Inferior parietal cortex (tissue), 1 donor: ENCODE data around the gene ACE.

Source experiments
- DNase-seq: peaks from one replicate; pipeline ENCODE4 v3.0.0-alpha.2; 2016; ENCODE audit errors: extremely low spot score

ACE gene

DNA sequence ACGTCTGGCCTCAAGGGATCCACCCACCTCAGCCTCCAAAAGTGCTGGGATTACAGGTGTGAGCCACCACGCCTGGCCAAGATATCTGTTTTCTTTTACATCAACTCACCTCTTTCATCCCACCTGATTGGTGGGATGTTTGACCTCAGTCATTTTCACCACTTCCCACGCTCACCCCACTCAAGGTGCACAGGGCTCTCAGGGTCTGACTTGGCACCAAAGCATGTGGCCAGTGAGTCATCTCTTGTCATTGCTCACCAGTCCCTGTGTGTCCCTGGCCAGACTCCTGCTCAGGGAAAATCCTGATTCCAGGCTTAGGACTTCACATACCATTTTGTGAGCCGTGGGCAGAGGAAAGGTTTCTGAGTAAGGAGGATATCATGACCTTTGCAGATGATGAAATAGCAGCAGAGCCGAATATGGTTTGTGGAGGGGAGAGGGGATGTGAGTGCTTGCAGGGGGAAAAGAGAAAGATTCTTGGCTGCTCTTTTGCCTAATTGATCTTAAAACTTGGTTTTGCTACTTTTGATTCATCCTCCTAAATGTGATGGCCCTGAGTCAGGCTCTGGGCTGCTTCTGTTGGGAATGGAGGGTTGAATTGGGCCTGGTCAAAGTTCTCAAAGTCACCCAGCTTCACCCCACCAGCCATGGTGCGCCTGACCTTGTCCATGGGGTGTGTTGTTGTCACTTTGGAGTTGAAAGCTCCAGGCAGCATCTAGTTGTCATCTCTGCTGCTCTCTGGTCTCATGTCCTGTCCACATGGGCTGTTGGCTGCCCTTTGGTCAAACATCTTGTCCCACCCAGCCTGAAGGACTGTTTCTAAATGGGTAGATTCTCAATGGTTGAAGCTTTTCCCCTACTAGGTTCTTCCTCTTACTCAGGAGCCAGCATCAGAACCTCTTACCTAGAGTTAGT lies 40.3 kb downstream of the ACE start:
- DNase-seq = no peak

- DNase-seq = no peak
Measured at GRCh38 chr17:63517825-63518534, 41.1 kb downstream of the ACE start.

DNA sequence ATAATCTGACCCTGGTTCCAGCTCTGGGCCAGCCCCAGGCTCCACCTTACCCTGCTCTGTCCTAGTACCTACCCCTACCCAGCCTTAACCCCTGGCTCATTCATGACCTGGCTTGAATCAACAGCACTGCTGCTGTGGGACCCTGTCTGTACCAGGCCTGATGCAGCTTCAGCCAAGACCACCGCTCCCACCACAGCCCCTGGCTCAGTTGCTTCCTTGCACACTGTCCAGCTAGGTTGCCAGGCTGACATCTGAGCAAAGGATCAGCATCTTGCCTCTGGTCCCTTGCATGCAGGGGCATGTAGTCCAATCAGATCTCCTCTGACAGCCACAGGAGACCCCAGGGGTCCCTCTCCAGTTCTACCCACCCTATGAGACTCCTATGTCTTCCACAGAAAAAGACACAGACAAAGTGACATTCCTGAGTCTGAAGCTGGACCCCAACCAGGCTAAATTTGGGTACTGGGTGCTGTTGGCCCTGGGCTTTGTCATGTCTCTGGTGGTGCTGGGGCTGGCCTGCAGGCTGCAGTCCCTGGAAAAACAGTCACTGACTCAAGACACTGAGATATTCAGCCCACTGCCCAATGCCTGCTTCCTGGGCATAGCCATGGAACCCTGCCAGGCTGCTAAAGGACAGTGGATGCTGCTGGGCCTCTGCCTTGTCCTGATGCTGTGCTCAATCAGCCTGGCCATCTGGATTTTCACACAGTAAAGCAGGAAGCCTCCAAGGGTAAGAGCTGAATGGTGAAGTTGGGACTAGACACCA lies 42.4 kb downstream of the ACE start:
- DNase-seq = no peak

DNA sequence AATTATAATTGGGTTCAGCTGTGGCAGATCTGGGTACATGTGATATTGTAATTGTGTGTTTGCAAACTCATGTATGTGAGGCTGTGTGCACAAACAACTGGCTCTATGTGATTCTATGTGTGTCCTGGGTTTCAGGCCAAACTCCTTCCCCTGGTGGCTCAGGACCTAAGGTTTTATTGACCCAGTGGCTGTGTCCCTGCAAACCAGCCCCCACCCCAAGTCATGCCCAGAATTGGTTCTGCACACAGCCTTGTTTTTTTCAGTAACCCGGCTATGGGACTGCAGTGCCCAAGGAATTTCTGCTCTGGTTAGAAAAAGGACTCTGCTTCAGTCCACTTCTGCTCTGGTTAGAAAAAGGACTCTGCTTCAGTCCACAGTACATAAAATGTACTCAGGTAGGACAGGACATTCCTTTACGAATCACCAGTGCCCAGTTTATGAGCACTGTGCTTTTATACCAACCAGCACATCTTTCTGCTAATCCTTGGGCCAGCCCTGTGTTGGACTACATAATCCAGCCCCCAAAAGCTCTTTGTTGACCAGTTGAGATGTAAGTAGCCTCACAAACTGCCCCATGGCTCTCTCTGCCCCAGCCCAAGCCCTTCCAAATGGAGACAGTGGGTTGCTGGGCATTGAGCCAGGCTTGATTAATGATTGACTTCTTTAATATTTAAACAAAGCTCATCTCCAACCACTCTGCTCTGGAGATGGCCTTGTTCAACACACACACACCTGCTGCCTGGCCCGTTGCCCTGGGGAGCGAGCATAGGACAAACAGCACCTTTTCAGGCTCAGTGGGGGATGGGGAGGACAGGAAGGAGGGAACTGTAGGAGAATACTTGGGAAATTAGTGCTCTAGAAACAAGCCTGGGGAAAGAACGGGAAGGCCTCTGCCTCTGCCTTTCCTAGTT lies 43.4 kb downstream of the ACE start:
- no peak for DNase-seq

DNA sequence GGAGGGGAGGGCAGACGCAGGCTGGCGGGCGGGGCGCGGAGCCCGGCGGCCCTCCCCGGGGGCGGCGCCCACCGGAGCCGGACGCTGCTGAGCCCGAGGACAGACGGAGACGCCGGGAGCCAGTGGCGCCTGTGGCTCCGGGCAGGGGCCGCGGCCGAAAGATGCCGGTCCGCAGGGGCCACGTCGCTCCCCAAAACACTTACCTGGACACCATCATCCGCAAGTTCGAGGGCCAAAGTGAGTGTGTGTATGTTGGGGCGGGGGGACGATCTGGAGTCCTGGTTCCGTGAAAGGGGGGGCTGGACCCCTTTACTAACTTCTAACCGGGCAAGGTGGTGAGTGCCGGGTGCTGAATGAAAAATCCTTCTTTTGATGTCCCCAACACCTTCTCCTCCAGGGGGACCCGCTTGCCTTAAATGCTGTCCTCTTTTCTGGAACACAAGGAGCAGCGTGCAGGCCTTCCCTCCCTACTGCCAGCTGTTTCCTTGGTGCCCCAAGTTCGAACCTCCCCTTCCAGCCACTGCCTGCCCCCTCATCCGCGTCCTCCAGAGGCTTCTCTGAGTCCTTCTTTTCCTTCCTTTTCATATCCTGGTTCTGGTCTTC lies 46.5 kb downstream of the ACE start, which contains the start of gene KCNH6:
Gene KCNH6, plus strand, starts transcription at position 106 of the 603 bp plus-strand sequence. Its CDS starts 56 bp downstream, at position 162.
- no peak for DNase-seq

DNA sequence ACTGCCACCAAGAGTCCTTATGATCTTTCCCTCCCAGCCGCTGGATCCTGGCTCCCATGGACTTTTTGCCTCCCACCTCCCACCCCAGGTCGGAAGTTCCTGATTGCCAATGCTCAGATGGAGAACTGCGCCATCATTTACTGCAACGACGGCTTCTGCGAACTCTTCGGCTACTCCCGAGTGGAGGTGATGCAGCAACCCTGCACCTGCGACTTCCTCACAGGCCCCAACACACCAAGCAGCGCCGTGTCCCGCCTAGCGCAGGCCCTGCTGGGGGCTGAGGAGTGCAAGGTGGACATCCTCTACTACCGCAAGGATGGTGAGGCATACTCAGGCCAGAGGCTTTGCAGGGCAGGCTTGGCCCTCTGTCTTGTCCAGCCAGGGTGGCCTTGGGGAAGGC lies 47.2 kb downstream of the ACE start:
- no peak for DNase-seq

DNA sequence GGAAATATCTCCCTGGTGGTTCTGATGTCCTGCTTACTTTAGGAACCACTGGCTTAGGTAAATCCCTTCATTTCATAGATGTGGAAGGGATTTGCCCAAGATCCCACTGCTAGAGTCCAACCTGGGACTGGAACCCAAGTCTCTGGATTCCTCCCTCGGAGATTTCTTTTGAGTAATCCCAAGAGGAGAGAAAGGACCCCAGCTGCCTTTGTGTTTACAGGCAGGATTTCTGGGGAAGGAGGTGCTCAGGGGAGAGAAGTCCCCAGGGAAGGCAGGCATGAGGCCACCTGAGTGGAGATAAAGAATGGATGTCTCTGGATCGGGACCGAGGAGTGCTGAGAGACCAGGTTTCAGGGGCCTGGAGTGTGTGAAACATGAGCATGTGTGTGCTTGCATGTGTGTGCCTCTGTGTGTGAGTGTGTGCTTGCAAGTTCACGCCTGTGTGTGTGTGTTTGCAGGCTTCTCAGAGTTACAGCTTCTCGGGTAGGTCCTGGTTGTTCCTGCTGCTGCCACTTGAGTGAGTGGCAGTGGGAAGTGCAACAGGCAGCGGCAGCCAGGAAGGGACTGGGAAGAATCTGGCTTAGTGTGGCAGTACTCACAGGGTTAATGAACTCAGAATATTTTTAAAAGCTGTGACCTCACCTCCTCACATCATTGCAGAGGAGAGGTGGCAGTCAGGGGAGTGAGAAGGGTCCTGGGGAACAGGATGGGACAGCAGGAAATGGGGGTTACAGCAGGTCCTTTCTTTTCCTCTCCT lies 48.5 kb downstream of the ACE start:
- DNase-seq = no peak

DNA sequence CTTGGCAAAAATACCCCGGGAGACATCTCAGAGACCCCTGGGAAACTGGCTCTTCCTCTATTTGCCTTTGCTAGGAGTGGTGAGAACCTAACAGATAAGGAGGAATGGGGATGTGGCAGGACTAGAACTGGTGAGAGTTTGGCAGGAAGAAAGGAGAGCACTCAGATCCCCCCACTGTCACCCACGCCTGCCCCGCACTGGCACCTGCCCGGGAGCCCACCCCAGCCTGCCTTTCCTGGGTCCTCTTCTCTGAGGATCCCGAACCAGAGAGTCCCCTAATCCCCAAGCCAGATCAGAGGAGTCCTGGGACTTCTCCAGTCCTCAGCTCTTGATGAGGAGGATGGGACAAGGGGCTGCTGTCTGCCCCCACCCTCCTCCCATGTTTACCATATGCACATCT lies 50.0 kb downstream of the ACE start:
- DNase-seq = no peak

DNA sequence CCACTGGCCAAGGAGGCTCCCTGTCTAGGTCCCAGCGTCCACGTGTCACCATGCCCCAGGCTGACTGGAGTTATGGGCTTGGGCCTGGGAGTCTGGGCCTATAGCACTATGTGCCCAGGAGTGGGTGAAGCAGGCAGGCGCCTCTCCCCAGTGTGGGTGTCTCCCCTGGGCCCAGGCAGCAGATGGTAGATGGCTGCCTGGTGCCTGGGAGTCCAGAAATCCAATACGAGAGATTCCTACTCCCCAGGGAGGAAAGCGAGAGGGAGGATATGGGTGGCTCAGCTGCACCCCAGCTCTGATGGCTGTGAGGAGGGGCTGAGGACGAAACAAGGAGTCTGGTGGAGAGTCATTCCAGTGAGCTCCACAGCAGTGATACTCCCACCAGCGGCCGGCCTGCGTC lies 51.3 kb downstream of the ACE start:
- no peak for DNase-seq

- DNase-seq = no peak
Measured at GRCh38 chr17:63529711-63530556, 53.1 kb downstream of the ACE start.

- no peak for DNase-seq
Measured at GRCh38 chr17:63530557-63531021, 53.7 kb downstream of the ACE start.

DNA sequence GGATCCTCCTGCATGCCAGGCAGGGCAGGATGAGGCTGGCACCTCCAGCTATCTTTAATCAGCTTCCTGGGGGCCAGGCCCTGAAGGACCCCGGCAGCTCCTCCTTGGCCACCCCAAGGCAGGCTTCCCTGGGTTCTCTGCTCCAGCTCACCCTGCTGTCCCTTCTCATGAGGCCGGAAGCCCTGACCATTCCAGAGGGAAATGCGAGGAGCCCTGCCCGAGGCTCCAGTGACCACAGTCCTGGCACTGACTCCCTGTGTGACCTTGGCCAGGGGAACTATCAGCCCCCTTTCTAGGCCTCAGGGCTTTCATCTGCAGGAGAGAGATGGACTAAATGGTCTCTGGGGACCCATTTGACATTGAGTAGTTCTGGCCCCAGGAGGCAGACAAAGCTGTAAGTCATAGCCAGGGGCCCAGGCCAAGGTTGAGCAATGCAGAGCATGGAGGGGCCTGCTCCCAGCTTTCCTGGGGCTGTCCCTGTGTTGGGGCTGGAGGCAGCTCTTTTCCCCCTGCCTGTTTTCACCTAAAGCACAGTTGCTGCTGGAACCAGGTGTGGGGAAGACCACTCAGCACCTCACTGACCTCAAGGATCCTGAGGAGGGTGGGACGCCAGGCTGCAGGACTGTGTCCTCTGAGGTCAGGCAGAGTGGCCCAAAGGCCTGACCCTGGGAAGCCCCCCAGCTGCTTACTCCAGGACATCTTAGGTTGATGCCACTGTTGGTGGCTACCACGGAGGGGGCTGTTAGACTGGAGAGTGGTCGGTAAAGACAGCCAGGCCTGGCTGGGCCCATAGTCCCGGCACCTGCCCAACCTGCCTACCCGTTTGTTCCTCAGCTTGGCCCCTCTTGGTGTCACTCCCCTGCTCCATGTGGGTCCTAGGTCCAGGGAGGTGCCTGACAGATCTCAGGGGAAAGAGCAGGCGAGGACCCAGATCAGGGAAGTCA lies 54.4 kb downstream of the ACE start:
- no peak for DNase-seq

DNA sequence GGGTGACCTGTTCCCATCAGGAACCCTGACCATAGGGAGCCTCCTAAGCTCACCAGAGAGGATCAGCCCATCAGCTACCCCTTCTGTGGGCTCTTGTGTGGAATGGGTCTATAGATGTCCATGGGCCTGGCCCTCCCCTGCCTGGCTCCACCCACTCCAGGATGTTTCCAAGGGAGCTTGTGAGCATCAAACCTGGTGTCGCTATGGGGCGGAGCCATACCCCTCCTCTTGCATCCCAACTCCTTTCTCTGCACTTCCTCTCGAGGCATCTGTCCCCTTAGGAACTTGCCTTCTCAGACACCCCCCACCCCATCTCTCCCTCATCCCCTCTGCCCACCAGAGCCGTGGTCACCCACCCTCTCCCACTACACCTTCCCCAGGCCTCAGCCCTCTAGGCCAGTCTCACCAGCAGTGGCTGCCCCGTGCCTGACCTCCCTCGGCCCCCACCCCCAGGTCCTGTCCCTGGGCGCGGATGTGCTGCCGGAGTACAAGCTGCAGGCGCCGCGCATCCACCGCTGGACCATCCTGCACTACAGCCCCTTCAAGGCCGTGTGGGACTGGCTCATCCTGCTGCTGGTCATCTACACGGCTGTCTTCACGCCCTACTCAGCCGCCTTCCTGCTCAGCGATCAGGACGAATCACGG lies 56.7 kb downstream of the ACE start:
- no peak for DNase-seq

DNA sequence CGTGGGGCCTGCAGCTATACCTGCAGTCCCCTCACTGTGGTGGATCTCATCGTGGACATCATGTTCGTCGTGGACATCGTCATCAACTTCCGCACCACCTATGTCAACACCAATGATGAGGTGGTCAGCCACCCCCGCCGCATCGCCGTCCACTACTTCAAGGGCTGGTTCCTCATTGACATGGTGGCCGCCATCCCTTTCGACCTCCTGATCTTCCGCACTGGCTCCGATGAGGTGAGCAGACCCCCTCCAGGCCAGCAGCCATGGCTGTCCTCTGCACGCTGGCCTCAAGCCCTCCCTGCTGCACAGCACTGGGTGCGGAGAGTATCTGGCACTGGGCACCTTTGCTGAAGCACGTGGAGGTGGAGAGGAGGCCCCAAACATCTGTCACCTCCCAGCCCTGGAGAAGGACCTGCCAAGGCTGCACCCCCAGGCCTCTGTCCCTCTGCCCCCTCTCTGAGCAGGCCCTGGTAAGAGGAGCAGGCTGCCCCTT lies 57.3 kb downstream of the ACE start:
- DNase-seq = no peak

DNA sequence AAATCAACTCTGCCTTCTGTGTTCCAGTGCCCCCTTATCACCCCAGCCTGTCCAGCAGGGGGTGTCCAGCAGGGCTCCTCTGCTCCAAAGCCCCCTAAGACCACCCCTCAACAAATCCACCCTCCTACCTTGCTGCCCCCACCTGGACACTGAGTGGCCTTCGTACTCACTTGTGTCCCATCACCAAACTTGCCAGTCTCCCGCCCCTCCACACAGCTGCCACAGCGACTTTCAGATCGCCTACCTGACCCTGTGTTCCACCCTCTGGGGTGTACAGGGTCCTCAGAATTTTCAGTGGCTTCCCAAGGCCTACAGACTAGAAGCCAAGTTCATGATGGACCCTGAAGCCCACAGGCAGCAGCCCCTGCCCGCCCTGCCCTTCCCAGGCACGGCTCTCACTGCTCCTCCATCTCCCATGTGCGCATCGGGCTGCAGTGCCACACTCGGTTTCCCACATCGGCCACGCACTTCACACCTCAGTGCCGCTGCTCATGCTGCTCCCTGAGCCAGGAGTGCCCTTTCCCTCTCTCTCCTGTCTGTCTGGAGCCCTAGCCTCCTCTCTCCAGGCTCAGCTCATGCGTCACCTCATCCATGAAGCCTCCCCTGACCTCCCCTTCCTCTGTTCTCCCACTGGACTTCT lies 58.1 kb downstream of the ACE start:
- no peak for DNase-seq

DNA sequence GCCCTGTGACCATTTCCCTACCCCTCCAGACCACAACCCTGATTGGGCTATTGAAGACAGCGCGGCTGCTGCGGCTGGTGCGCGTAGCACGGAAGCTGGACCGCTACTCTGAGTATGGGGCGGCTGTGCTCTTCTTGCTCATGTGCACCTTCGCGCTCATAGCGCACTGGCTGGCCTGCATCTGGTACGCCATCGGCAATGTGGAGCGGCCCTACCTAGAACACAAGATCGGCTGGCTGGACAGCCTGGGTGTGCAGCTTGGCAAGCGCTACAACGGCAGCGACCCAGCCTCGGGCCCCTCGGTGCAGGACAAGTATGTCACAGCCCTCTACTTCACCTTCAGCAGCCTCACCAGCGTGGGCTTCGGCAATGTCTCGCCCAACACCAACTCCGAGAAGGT lies 58.8 kb downstream of the ACE start:
- DNase-seq = no peak

DNA sequence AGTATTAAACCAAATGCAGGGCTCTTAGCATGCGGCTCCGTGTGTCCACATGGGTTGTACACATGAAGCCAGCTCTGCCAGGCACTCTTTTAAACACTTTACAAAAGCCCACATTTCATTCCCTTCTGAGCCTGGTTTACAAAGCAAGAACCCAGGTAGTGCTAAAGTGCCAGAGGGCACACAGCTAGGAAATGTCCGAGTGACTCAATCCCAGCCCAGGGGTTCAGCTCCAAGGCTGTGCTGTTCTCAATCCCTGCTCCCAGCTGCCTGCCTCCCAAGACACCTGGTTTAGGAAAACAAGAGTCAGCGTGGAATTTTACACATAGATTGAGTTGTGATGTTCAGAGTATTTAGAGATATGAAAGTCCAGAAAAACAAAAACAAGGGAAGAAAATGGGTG lies 60.1 kb downstream of the ACE start:
- no peak for DNase-seq
